Measurements from ENCODE around the gene ARHGEF17.

GRCh38 chr11:73267906-73268540, 40.1 kb upstream of the ARHGEF17 start:
- TF ChIP-seq ZNF274 (IDR thresholded peaks at IDR 0.05; ENCODE audit: low read depth, low read length) (no peak), YY1 (IDR thresholded peaks at IDR 0.05; ENCODE audit: insufficient read depth, insufficient read length) (no peak)
